GM23338 (cell line): ENCODE results near the gene FRMD4A. TPM values are rescaled to one million over a fixed set of nuclear protein-coding genes. Genes with fewer than 3 reads are reported as not detected.

Experiments used
- ATAC-seq: fragments of 200-7000 bp; cut with Tn5 transposase; 3 replicates; pipeline ENCODE4 v1.9.1; 2020
- DNase-seq: peaks from one replicate; pipeline ENCODE4 v3.0.0-alpha.2; 2015; ENCODE audit warnings: low spot score
- H2AFZ ChIP-seq: fragments of 200-600 bp; sonication (generic); 2 replicates; pipeline ENCODE4 v1.8.0; 2016; ENCODE audit warnings: antibody characterized with exemption, mild to moderate bottlenecking, moderate library complexity
- H3F3A ChIP-seq: fragments of 200-600 bp; sonication (generic); replicated peaks from 2 replicates; pipeline ENCODE4 v1.8.0; 2017; ENCODE audit warnings: antibody characterized with exemption, mixed run types, low read depth
- H3K27ac ChIP-seq: fragments of 200-600 bp; sonication (generic); 2 replicates; pipeline ENCODE4 v1.6.1; 2016; ENCODE audit warnings: low read depth
- H3K27me3 ChIP-seq: fragments of 200-600 bp; sonication (generic); 2 replicates; pipeline ENCODE4 v1.8.0; 2016; ENCODE audit warnings: mild to moderate bottlenecking, mixed run types, moderate library complexity; ENCODE audit not compliant: insufficient read depth
- H3K36me3 ChIP-seq: fragments of 200-600 bp; sonication (generic); 2 replicates; pipeline ENCODE4 v1.8.0; 2016; ENCODE audit warnings: mild to moderate bottlenecking; ENCODE audit not compliant: insufficient read depth
- H3K4me1 ChIP-seq: fragments of 200-600 bp; sonication (generic); 2 replicates; pipeline ENCODE4 v1.8.0; 2016; ENCODE audit warnings: mild to moderate bottlenecking, moderate library complexity; ENCODE audit not compliant: insufficient read depth
- H3K4me2 ChIP-seq: fragments of 200-600 bp; sonication (generic); 2 replicates; pipeline ENCODE4 v1.7.1; 2017; ENCODE audit warnings: mixed run types
- H3K4me3 ChIP-seq: fragments of 200-600 bp; sonication (generic); 2 replicates; pipeline ENCODE4 v1.6.1; 2016; ENCODE audit warnings: mixed run types
- H3K79me2 ChIP-seq: fragments of 200-600 bp; sonication (generic); replicated peaks from 2 replicates; pipeline ENCODE4 v1.8.0; 2017; ENCODE audit warnings: mild to moderate bottlenecking; ENCODE audit not compliant: insufficient read depth
- H3K9me2 ChIP-seq: fragments of 200-600 bp; sonication (generic); 2 replicates; pipeline ENCODE4 v1.8.0; 2017; ENCODE audit not compliant: insufficient read depth
- H4K20me1 ChIP-seq: fragments of 200-600 bp; sonication (generic); replicated peaks from 2 replicates; pipeline ENCODE4 v1.8.0; 2017; ENCODE audit warnings: mild to moderate bottlenecking; ENCODE audit not compliant: insufficient read depth
- H3K27ac Mint-ChIP-seq: 2 replicates; pipeline ENCODE4 v1.8.0; 2020; ENCODE audit warnings: inconsistent platforms, mild to moderate bottlenecking, moderate library complexity, mixed read lengths
- H3K27me3 Mint-ChIP-seq: 3 replicates; pipeline ENCODE4 v1.8.0; 2022; ENCODE audit warnings: low read depth, mild to moderate bottlenecking, moderate library complexity, mixed read lengths, inconsistent platforms; ENCODE audit not compliant: insufficient read depth, poor library complexity
- H3K36me3 Mint-ChIP-seq: 3 replicates; pipeline ENCODE4 v1.8.0; 2021; ENCODE audit warnings: low read depth, mild to moderate bottlenecking, inconsistent platforms, moderate library complexity, mixed read lengths
- H3K4me1 Mint-ChIP-seq: 3 replicates; pipeline ENCODE4 v1.8.0; 2020; ENCODE audit warnings: mild to moderate bottlenecking, inconsistent platforms, mixed read lengths
- H3K4me3 Mint-ChIP-seq: 3 replicates; pipeline ENCODE4 v1.8.0; 2021; ENCODE audit warnings: moderate library complexity, mild to moderate bottlenecking, inconsistent platforms, mixed read lengths
- H3K9me3 Mint-ChIP-seq: 3 replicates; pipeline ENCODE4 v1.8.0; 2020; ENCODE audit warnings: moderate library complexity, mild to moderate bottlenecking, inconsistent platforms, mixed read lengths
- CREB1 ChIP-seq: fragments of 250-450 bp; sonication (Bioruptor Pico); IDR thresholded peaks from 2 replicates; pipeline ENCODE4 v1.5.0; 2020; ENCODE audit warnings: low read depth, mild to moderate bottlenecking, moderate library complexity
- EZH2phosphoT487 ChIP-seq: fragments of 200-600 bp; sonication (generic); IDR thresholded peaks from one replicate; pipeline ENCODE4 v1.8.1; 2018; ENCODE audit warnings: antibody characterized with exemption; ENCODE audit not compliant: unreplicated experiment
- JUNB ChIP-seq: IDR thresholded peaks from one replicate; pipeline ENCODE4 v1.6.1; 2016; ENCODE audit warnings: antibody characterized with exemption; ENCODE audit not compliant: unreplicated experiment
- NANOG ChIP-seq: IDR thresholded peaks from 2 replicates; pipeline ENCODE4 v1.6.1; 2016; ENCODE audit warnings: antibody characterized with exemption, borderline replicate concordance
- POLR2AphosphoS5 ChIP-seq: IDR thresholded peaks from 2 replicates; pipeline ENCODE4 v1.6.1; 2016; ENCODE audit warnings: antibody characterized with exemption, low read depth
- ZNF114 ChIP-seq: fragments of 250-450 bp; sonication (Bioruptor Pico); IDR thresholded peaks from 2 replicates; pipeline ENCODE4 v1.5.0; 2020; ENCODE audit warnings: mild to moderate bottlenecking, moderate library complexity
- polyA plus RNA-seq: library from polyadenylated mRNA; unstranded; fragments of >200 nt; fragmentation: Nextera tagmentation; extraction: Ambion mirVana; gene quantifications from 2 replicates; pipeline ENCODE4 v1.2.1, GENCODE V29; 2016
- total RNA-seq: library from RNA; depleted of rRNA; stranded (reverse); fragments of >200 nt; shearing (Covaris generic); gene quantifications from 2 replicates; pipeline ENCODE4 v1.2.3, GENCODE V29; 2014
- TF ChIP-seq, protein P1 (sequence below), 2 experiments: fragments of 200-600 bp in 1 of 2; sonication (generic) in 1 of 2; conservative IDR thresholded peaks; 2 replicates each; pipeline versions ENCODE4 v1.5.1 to v1.6.1; 2016 to 2017; ENCODE audit warnings: antibody characterized with exemption in 2 of 2, low read depth in 2 of 2, mild to moderate bottlenecking in 2 of 2, moderate library complexity in 1 of 2
- TF ChIP-seq, protein P2 (sequence below): IDR thresholded peaks from one replicate; pipeline ENCODE4 v1.6.1; 2018; ENCODE audit warnings: antibody characterized with exemption; ENCODE audit not compliant: unreplicated experiment
- TF ChIP-seq, protein P3 (sequence below): IDR thresholded peaks from 2 replicates; pipeline ENCODE4 v1.6.1; 2016; ENCODE audit warnings: antibody characterized with exemption
- TF ChIP-seq, protein P4 (sequence below): fragments of 250-450 bp; sonication (Bioruptor Pico); IDR thresholded peaks from 2 replicates; pipeline ENCODE4 v1.5.0; 2020; ENCODE audit warnings: mild to moderate bottlenecking, moderate library complexity

The FRMD4A gene
- total and polyA plus RNA-seq, 2 experiments from 2014 or later: 14.0 to 20.1 TPM

DNA sequence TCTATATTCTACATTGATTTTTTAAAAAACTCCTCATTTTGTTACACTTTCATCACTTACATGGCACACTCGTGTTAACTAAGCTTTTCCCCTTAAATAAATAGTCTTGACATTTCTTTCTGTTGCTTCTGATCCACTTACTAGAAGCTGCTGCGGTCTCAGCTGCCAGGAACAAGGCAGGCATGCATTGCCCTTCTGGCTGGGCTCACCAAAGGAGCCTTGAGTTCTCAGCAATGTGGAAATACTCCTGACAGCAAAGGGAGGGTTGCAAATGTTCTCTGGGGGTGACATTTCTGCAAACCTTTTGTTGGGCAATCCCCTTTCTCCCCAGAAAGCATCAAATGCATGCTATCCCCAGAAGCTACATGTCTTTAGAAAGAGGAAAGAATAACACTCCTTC, 393.9 kb downstream of the FRMD4A start:
- no peaks in the 10 kb centered on the region for H4K20me1 ChIP-seq
- H3K27me3 Mint-ChIP-seq: peaks cover 4% of the 10 kb centered on the region
- no peak overlapping the region for H3K4me3 ChIP-seq
- TF ChIP-seq, protein P1, sequence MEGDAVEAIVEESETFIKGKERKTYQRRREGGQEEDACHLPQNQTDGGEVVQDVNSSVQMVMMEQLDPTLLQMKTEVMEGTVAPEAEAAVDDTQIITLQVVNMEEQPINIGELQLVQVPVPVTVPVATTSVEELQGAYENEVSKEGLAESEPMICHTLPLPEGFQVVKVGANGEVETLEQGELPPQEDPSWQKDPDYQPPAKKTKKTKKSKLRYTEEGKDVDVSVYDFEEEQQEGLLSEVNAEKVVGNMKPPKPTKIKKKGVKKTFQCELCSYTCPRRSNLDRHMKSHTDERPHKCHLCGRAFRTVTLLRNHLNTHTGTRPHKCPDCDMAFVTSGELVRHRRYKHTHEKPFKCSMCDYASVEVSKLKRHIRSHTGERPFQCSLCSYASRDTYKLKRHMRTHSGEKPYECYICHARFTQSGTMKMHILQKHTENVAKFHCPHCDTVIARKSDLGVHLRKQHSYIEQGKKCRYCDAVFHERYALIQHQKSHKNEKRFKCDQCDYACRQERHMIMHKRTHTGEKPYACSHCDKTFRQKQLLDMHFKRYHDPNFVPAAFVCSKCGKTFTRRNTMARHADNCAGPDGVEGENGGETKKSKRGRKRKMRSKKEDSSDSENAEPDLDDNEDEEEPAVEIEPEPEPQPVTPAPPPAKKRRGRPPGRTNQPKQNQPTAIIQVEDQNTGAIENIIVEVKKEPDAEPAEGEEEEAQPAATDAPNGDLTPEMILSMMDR (conservative IDR thresholded peaks at IDR 0.05; ENCODE audit: low read depth in 2 of 2): no peak
- TF ChIP-seq, protein P2, sequence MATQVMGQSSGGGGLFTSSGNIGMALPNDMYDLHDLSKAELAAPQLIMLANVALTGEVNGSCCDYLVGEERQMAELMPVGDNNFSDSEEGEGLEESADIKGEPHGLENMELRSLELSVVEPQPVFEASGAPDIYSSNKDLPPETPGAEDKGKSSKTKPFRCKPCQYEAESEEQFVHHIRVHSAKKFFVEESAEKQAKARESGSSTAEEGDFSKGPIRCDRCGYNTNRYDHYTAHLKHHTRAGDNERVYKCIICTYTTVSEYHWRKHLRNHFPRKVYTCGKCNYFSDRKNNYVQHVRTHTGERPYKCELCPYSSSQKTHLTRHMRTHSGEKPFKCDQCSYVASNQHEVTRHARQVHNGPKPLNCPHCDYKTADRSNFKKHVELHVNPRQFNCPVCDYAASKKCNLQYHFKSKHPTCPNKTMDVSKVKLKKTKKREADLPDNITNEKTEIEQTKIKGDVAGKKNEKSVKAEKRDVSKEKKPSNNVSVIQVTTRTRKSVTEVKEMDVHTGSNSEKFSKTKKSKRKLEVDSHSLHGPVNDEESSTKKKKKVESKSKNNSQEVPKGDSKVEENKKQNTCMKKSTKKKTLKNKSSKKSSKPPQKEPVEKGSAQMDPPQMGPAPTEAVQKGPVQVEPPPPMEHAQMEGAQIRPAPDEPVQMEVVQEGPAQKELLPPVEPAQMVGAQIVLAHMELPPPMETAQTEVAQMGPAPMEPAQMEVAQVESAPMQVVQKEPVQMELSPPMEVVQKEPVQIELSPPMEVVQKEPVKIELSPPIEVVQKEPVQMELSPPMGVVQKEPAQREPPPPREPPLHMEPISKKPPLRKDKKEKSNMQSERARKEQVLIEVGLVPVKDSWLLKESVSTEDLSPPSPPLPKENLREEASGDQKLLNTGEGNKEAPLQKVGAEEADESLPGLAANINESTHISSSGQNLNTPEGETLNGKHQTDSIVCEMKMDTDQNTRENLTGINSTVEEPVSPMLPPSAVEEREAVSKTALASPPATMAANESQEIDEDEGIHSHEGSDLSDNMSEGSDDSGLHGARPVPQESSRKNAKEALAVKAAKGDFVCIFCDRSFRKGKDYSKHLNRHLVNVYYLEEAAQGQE: no peak
- TF ChIP-seq EZH2phosphoT487 (no peak), POLR2AphosphoS5 (no peak), CREB1 (no peak), JUNB (no peak), ZNF114 (CRISPR knock-in tag) (no peak), NANOG (no peak)
- TF ChIP-seq, protein P3, sequence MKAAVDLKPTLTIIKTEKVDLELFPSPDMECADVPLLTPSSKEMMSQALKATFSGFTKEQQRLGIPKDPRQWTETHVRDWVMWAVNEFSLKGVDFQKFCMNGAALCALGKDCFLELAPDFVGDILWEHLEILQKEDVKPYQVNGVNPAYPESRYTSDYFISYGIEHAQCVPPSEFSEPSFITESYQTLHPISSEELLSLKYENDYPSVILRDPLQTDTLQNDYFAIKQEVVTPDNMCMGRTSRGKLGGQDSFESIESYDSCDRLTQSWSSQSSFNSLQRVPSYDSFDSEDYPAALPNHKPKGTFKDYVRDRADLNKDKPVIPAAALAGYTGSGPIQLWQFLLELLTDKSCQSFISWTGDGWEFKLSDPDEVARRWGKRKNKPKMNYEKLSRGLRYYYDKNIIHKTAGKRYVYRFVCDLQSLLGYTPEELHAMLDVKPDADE: no peak
- TF ChIP-seq, protein P4, sequence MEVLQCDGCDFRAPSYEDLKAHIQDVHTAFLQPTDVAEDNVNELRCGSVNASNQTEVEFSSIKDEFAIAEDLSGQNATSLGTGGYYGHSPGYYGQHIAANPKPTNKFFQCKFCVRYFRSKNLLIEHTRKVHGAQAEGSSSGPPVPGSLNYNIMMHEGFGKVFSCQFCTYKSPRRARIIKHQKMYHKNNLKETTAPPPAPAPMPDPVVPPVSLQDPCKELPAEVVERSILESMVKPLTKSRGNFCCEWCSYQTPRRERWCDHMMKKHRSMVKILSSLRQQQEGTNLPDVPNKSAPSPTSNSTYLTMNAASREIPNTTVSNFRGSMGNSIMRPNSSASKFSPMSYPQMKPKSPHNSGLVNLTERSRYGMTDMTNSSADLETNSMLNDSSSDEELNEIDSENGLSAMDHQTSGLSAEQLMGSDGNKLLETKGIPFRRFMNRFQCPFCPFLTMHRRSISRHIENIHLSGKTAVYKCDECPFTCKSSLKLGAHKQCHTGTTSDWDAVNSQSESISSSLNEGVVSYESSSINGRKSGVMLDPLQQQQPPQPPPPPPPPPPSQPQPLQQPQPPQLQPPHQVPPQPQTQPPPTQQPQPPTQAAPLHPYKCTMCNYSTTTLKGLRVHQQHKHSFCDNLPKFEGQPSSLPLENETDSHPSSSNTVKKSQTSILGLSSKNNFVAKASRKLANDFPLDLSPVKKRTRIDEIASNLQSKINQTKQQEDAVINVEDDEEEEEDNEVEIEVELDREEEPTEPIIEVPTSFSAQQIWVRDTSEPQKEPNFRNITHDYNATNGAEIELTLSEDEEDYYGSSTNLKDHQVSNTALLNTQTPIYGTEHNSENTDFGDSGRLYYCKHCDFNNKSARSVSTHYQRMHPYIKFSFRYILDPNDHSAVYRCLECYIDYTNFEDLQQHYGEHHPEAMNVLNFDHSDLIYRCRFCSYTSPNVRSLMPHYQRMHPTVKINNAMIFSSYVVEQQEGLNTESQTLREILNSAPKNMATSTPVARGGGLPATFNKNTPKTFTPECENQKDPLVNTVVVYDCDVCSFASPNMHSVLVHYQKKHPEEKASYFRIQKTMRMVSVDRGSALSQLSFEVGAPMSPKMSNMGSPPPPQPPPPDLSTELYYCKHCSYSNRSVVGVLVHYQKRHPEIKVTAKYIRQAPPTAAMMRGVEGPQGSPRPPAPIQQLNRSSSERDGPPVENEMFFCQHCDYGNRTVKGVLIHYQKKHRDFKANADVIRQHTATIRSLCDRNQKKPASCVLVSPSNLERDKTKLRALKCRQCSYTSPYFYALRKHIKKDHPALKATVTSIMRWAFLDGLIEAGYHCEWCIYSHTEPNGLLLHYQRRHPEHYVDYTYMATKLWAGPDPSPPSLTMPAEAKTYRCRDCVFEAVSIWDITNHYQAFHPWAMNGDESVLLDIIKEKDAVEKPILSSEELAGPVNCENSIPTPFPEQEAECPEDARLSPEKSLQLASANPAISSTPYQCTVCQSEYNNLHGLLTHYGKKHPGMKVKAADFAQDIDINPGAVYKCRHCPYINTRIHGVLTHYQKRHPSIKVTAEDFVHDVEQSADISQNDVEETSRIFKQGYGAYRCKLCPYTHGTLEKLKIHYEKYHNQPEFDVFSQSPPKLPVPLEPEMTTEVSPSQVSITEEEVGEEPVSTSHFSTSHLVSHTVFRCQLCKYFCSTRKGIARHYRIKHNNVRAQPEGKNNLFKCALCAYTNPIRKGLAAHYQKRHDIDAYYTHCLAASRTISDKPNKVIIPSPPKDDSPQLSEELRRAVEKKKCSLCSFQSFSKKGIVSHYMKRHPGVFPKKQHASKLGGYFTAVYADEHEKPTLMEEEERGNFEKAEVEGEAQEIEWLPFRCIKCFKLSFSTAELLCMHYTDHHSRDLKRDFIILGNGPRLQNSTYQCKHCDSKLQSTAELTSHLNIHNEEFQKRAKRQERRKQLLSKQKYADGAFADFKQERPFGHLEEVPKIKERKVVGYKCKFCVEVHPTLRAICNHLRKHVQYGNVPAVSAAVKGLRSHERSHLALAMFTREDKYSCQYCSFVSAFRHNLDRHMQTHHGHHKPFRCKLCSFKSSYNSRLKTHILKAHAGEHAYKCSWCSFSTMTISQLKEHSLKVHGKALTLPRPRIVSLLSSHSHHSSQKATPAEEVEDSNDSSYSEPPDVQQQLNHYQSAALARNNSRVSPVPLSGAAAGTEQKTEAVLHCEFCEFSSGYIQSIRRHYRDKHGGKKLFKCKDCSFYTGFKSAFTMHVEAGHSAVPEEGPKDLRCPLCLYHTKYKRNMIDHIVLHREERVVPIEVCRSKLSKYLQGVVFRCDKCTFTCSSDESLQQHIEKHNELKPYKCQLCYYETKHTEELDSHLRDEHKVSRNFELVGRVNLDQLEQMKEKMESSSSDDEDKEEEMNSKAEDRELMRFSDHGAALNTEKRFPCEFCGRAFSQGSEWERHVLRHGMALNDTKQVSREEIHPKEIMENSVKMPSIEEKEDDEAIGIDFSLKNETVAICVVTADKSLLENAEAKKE (CRISPR knock-in tag): no peak
- no peaks in the 10 kb centered on the region for H3F3A ChIP-seq
- peaks cover 5% of the 10 kb centered on the region for H3K36me3 Mint-ChIP-seq
- no peak overlapping the region for H3K4me2 ChIP-seq
- DNase-seq: no peak
- peaks cover 6% of the 10 kb centered on the region; the same call in 2 of the 3 replicates for H3K4me1 Mint-ChIP-seq
- no peaks in the 10 kb centered on the region for H3K4me1 ChIP-seq
- H3K36me3 ChIP-seq: no peaks in the 10 kb centered on the region
- no peaks in the 10 kb centered on the region for H3K79me2 ChIP-seq
- no peaks in the 10 kb centered on the region for H3K27me3 ChIP-seq
- peaks cover 13% of the 10 kb centered on the region for H3K9me3 Mint-ChIP-seq
- H3K27ac ChIP-seq: no peak overlapping the region
- no peaks in the 10 kb centered on the region for H3K9me2 ChIP-seq
- no peak for ATAC-seq
- H2AFZ ChIP-seq: no peak overlapping the region
- H3K27ac Mint-ChIP-seq: no peak overlapping the region
- H3K4me3 Mint-ChIP-seq: no peak overlapping the region
